Neural cell (in vitro differentiated cells): ENCODE measurements around the gene TRIB2. TPM values are rescaled to one million over a fixed set of nuclear protein-coding genes. Genes with fewer than 3 reads are reported as not detected.

Experiments used
- H2AFZ ChIP-seq: fragments of 200-600, 300-800 bp; sonication (generic), shearing (Covaris generic); 2 replicates; pipeline ENCODE4 v1.6.0; 2014; ENCODE audit warnings: low read depth, mild to moderate bottlenecking, antibody characterized with exemption, low read length, moderate library complexity
- H3F3A ChIP-seq: fragments of 200-600 bp; shearing (Covaris generic); 2 replicates; pipeline ENCODE4 v1.6.1; 2016; ENCODE audit warnings: mild to moderate bottlenecking, moderate library complexity, mixed read lengths, antibody characterized with exemption, low read length; ENCODE audit not compliant: insufficient read depth, poor library complexity, severe bottlenecking
- H3K27ac ChIP-seq: fragments of 200-600, 300-800 bp; sonication (generic), shearing (Covaris generic); 2 replicates; pipeline ENCODE4 v1.5.1; 2014; ENCODE audit warnings: mild to moderate bottlenecking, low read length, moderate library complexity
- H3K27me3 ChIP-seq: fragments of 300-800, 200-600 bp; sonication (generic), shearing (Covaris generic); 2 replicates; pipeline ENCODE4 v1.6.0; 2014; ENCODE audit warnings: mild to moderate bottlenecking, low read depth, low read length, moderate library complexity; ENCODE audit not compliant: insufficient read depth
- H3K36me3 ChIP-seq: fragments of 300-800, 200-600 bp; sonication (generic), shearing (Covaris generic); 2 replicates; pipeline ENCODE4 v1.5.1; 2014; ENCODE audit warnings: mild to moderate bottlenecking, antibody characterized with exemption, low read length, moderate library complexity; ENCODE audit not compliant: insufficient read depth
- H3K4me2 ChIP-seq: fragments of 300-800, 200-600 bp; sonication (generic), shearing (Covaris generic); 2 replicates; pipeline ENCODE4 v1.6.0; 2014; ENCODE audit warnings: mild to moderate bottlenecking, low read length
- H3K4me3 ChIP-seq: fragments of 300-800, 200-600 bp; sonication (generic), shearing (Covaris generic); 2 replicates; pipeline ENCODE4 v1.5.1; 2014; ENCODE audit warnings: mild to moderate bottlenecking, low read length, moderate library complexity
- H3K79me2 ChIP-seq: fragments of 200-600 bp; shearing (Covaris generic); replicated peaks from 2 replicates; pipeline ENCODE4 v1.6.0; 2014; ENCODE audit warnings: mild to moderate bottlenecking, low read length, moderate library complexity; ENCODE audit not compliant: insufficient read depth
- H3K9ac ChIP-seq: fragments of 300-800, 200-600 bp; sonication (generic), shearing (Covaris generic); 2 replicates; pipeline ENCODE4 v1.6.1; 2016; ENCODE audit warnings: mild to moderate bottlenecking, low read length, mixed read lengths
- H3K9me2 ChIP-seq: fragments of 200-600 bp; shearing (Covaris generic); 2 replicates; pipeline ENCODE4 v1.6.1; 2016; ENCODE audit warnings: mild to moderate bottlenecking, low read length, mixed read lengths; ENCODE audit not compliant: insufficient read depth
- H3K9me3 ChIP-seq: fragments of 200-600, 300-800 bp; sonication (generic), shearing (Covaris generic); 2 replicates; pipeline ENCODE4 v1.6.1; 2016; ENCODE audit warnings: mild to moderate bottlenecking, mixed run types, low read length, moderate library complexity, mixed read lengths
- H4K20me1 ChIP-seq: fragments of 200-600 bp; shearing (Covaris generic); 2 replicates; pipeline ENCODE4 v1.6.1; 2016; ENCODE audit warnings: mild to moderate bottlenecking, mixed run types; ENCODE audit not compliant: insufficient read depth
- EP300 ChIP-seq: fragments of 450-650 bp; conservative IDR thresholded peaks from 2 replicates; pipeline ENCODE4 v1.6.1; 2014; ENCODE audit warnings: antibody characterized with exemption, mild to moderate bottlenecking, moderate library complexity; ENCODE audit not compliant: poor library complexity, severe bottlenecking
- EZH2 ChIP-seq: fragments of 200-600, 300-800 bp; shearing (Covaris generic), sonication (generic); IDR thresholded peaks from 2 replicates; pipeline ENCODE4 v1.6.1; 2014; ENCODE audit warnings: antibody characterized with exemption, low read length, borderline replicate concordance, mild to moderate bottlenecking; ENCODE audit not compliant: insufficient read depth, poor library complexity, severe bottlenecking
- MXI1 ChIP-seq: fragments of 450-650 bp; conservative IDR thresholded peaks from 2 replicates; pipeline ENCODE4 v1.6.1; 2014; ENCODE audit warnings: antibody characterized with exemption, mild to moderate bottlenecking; ENCODE audit not compliant: poor library complexity, severe bottlenecking
- POLR2AphosphoS5 ChIP-seq: IDR thresholded peaks from 2 replicates; pipeline ENCODE4 v1.6.1; 2012
- RAD21 ChIP-seq: fragments of 450-650 bp; conservative IDR thresholded peaks from 2 replicates; pipeline ENCODE4 v1.6.1; 2014; ENCODE audit warnings: antibody characterized with exemption, mild to moderate bottlenecking, moderate library complexity
- SMC3 ChIP-seq: fragments of 450-650 bp; conservative IDR thresholded peaks from 2 replicates; pipeline ENCODE4 v1.6.1; 2014; ENCODE audit warnings: antibody characterized with exemption, mild to moderate bottlenecking, moderate library complexity; ENCODE audit not compliant: poor library complexity
- TAF1 ChIP-seq: IDR thresholded peaks from 2 replicates; pipeline ENCODE4 v1.6.1; 2012; ENCODE audit warnings: low read depth
- polyA plus RNA-seq: library from polyadenylated mRNA; depleted of rRNA; stranded (reverse); fragments of >200 nt; gene quantifications from 2 replicates; pipeline ENCODE4 v1.2.3, GENCODE V29; 2014
- TF ChIP-seq, protein P1 (sequence below): fragments of 450-650 bp; IDR thresholded peaks from 2 replicates; pipeline ENCODE4 v1.5.1; 2014; ENCODE audit warnings: antibody characterized with exemption, mild to moderate bottlenecking, moderate library complexity; ENCODE audit not compliant: poor library complexity, severe bottlenecking
- TF ChIP-seq, protein P2 (sequence below): IDR thresholded peaks from 2 replicates; pipeline ENCODE4 v1.6.1; 2012; ENCODE audit warnings: borderline replicate concordance

TRIB2 gene
- polyA plus RNA-seq, 1 donor from 2014 or later = 123 TPM

DNA sequence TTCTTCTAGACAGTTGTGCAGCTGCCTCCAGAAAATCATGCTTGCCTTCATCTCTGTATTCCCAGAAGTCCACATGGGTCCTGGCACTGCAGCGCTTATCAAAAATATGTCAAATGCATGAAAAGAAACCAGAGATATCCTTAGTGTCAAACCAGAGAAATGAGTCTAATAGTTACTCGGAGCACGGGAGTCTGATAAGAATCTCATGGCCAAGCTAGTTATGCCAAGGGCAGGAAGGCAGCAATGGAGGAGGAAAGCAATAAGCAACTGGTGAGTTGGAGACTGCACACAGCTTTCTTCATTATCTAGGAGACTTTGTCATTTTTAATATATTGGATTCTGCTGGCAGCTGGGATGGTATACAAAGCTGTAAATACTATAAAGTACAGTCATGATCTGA lies 38.6 kb downstream of the TRIB2 start:
- Histone ChIP-seq H3K27me3 (no peaks in the 10 kb centered on the region), H3K4me2 (no peak overlapping the region), H3K9ac (no peak overlapping the region), H3K9me2 (no peaks in the 10 kb centered on the region), H3K4me3 (no peak overlapping the region), H3K9me3 (no peaks in the 10 kb centered on the region), H2AFZ (no peak overlapping the region), H3K27ac (no peak overlapping the region), H3K36me3 (no peaks in the 10 kb centered on the region), H3F3A (no peaks in the 10 kb centered on the region), H3K79me2 (no peaks in the 10 kb centered on the region), H4K20me1 (no peaks in the 10 kb centered on the region)
- TF ChIP-seq, protein P1, sequence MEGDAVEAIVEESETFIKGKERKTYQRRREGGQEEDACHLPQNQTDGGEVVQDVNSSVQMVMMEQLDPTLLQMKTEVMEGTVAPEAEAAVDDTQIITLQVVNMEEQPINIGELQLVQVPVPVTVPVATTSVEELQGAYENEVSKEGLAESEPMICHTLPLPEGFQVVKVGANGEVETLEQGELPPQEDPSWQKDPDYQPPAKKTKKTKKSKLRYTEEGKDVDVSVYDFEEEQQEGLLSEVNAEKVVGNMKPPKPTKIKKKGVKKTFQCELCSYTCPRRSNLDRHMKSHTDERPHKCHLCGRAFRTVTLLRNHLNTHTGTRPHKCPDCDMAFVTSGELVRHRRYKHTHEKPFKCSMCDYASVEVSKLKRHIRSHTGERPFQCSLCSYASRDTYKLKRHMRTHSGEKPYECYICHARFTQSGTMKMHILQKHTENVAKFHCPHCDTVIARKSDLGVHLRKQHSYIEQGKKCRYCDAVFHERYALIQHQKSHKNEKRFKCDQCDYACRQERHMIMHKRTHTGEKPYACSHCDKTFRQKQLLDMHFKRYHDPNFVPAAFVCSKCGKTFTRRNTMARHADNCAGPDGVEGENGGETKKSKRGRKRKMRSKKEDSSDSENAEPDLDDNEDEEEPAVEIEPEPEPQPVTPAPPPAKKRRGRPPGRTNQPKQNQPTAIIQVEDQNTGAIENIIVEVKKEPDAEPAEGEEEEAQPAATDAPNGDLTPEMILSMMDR = no peak
- no peak for TF ChIP-seq TAF1
- TF ChIP-seq, protein P2, sequence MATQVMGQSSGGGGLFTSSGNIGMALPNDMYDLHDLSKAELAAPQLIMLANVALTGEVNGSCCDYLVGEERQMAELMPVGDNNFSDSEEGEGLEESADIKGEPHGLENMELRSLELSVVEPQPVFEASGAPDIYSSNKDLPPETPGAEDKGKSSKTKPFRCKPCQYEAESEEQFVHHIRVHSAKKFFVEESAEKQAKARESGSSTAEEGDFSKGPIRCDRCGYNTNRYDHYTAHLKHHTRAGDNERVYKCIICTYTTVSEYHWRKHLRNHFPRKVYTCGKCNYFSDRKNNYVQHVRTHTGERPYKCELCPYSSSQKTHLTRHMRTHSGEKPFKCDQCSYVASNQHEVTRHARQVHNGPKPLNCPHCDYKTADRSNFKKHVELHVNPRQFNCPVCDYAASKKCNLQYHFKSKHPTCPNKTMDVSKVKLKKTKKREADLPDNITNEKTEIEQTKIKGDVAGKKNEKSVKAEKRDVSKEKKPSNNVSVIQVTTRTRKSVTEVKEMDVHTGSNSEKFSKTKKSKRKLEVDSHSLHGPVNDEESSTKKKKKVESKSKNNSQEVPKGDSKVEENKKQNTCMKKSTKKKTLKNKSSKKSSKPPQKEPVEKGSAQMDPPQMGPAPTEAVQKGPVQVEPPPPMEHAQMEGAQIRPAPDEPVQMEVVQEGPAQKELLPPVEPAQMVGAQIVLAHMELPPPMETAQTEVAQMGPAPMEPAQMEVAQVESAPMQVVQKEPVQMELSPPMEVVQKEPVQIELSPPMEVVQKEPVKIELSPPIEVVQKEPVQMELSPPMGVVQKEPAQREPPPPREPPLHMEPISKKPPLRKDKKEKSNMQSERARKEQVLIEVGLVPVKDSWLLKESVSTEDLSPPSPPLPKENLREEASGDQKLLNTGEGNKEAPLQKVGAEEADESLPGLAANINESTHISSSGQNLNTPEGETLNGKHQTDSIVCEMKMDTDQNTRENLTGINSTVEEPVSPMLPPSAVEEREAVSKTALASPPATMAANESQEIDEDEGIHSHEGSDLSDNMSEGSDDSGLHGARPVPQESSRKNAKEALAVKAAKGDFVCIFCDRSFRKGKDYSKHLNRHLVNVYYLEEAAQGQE = no peak
- TF ChIP-seq SMC3 = no peak

DNA sequence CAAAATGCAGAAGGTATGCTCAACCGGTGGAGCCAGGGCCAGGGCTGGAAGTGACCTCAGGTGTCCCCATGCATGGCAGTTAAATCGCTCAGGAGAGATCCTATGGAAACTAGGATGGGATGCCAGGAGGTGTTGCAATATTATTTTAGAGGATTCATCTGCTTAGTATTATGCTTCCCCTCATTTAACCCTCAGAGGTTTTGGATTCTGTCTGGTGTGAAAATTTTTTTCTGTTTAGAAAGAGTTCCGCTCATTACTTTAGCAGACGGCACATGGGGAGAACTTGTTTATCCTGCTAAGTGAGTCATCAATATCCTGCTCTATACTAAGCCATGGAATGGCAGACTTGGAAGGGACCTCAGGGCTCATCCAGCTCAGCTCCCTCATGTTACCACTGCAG lies 42.5 kb downstream of the TRIB2 start:
- Histone ChIP-seq H3K36me3 (no peaks in the 10 kb centered on the region), H3K9ac (no peak overlapping the region), H3K4me2 (no peak overlapping the region), H3K79me2 (no peaks in the 10 kb centered on the region), H3K27ac (no peak overlapping the region), H3K9me3 (no peaks in the 10 kb centered on the region), H3F3A (no peaks in the 10 kb centered on the region), H3K9me2 (no peaks in the 10 kb centered on the region), H2AFZ (no peak overlapping the region), H4K20me1 (no peaks in the 10 kb centered on the region), H3K4me3 (no peak overlapping the region), H3K27me3 (no peaks in the 10 kb centered on the region)
- TF ChIP-seq RAD21 = no peak
- TF ChIP-seq EZH2 = no peak
- TF ChIP-seq MXI1 = no peak
- TF ChIP-seq, protein P1 = no peak
- TF ChIP-seq TAF1 = no peak
- TF ChIP-seq, protein P2 = no peak
- TF ChIP-seq EP300 = no peak
- TF ChIP-seq SMC3 = no peak
- no peak for TF ChIP-seq POLR2AphosphoS5
